ENCODE data around the gene ALDH1A2. TPM values are rescaled to one million over a fixed set of nuclear protein-coding genes. Genes with fewer than 3 reads are reported as not detected.
"Not testable (repeated sequence)": the region's sequence is repeated elsewhere in the genome, so short reads cannot be mapped to it uniquely, and the experiment has no call there.

Gene ALDH1A2
- total RNA-seq, 1 donor from 2014 or later = 3.3 TPM

DNA sequence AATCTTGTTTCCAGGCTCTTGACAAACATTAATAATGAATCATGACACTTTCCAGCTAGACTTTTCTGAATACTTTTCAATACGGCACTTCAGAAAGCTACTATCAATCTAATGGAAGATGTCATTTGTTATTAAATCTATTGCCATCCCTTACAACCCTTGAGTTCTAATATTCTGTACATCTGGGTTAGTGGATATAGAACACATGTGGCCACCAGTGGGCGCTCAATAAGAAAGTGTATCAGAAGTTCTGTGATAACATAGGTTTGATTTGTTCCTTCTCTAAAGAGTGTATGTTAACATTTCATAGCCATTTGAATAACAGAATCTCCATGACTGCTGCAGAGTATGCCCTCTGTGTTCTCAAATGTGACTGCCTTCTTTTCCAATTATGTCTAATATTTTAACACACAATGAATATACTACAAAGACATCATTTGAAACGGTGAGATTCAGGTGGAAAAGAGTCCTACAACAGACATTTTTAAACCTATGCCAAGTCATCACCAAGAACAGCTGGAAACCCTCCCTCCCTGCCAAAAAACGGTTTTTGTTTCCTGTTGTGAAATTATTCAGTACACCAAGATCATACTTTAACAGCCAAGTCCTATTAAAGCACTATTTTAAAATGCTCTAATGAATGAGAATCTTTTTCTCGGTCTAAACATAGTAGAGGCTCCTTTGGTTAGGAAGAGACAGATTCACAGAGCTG, 22.2 kb downstream of the ALDH1A2 start:
- no peak for FAIRE-seq
- no peak for DNase-seq (ENCODE audit: low spot score in 2 of 2)

DNA sequence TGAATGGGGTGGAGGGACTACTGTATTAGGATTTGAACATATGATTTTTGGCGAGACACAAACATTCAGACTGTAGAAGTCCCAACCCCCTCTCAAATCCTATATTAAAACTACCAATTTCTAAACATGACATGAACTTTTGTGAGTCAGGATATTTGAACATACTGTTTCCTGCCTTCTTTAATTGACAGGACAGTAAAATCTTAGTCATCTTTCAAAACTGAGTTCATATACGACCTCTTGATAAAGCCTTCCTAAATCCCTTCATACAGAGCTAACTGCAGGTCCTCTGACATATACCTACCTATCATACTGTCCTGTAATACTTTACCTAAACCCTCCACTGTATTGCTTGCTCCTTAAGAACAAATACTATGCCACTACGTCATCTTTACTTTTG, 23.5 kb downstream of the ALDH1A2 start:
- DNase-seq (ENCODE audit: low spot score in 2 of 2) (no peak), FAIRE-seq (no peak)

DNA sequence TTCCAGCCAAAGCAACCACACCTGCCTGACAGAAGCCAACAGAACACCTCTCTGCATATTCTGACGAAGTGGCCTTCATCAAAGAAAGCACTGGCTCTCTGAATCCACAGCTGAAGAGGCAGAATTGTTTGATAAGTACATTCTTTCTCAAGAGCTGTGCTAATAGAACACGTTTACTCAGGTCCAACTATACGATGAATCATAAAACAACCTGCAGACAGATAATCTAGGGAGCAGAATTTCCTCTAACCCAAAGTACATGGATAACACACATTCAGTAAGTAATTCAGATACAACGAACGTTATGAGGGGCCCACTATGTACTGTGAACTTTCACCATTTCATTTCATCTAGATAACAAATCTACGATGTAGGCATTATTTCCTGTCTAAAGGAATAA, 25.4 kb downstream of the ALDH1A2 start:
- FAIRE-seq = no peak

DNA sequence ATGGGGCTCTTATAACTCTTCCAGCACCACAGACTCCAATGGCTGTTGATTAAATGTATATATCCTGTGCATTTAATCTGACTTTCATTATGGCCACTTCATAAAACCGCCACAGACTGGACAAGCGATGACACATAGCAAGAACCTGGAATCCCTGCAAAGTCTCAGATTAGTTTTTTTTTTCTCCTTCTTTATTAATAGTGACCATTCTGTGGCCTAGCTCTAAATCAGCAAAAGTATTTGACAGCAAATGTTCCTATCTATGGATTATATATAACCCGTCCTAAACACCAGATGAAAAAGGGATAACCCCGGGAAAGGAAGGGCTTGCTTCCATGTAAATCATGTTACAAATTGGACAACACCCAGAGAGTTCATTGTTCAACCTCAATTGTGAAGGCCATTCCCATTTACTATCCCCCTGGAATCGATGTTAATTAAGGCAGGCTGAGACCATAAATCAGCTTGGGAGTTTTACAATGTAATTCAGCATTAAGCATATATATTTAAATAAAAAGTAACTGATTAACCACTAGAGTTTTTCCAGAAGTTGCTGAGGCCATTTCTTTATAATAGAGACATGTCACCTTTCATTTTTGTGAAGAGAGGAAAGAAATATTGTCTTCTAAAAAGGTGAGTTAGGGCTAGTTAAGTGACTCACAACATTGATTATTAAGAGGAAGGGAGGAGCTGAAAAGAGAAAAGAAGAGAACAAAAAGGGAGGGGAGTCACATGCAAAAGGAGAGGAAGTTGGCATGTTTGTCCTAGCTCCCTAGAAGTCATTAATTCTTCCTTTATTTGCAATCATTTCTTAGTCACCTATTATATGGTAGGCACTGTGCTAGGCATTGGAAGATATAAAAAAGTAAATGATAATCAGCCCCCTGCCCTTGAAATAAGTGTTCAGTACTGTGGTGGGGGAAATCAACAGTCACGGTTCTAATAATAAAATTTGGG, 26.2 kb downstream of the ALDH1A2 start:
- DNase-seq (ENCODE audit: low spot score in 2 of 2) = no peak
- FAIRE-seq = no peak

More for the DNA sequence above, 25.4 kb downstream of the ALDH1A2 start:
- no peak for DNase-seq (ENCODE audit: low spot score in 2 of 2)

DNA sequence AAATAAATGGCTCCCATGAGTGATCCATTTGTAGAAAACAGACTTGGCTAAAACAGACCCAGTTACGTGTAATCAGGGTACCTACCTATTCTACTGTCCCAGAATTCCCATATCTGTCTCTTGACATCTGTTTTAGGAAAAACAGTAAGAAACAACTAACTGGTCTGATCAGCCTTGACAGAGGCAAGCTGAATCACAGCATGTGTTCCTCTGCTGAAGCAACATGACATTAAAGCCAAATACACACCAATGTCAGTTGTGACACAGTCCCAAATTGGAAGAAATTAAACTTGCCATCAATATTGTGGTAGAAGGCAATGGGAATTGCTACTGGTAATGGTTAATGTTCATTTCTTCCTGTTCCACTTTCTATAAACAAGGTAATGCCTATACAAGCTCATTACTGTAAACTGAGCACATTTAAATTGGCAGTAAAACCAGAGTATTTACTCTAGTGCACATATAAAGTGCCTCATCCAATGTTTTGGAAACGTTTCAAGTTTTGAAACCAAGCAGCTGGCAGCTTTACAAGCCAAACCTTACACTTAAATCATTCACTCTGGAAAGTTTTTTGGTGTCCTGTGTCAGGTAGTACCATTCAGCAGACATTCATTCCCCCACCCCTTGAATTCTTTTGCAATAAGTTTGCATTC, 27.0 kb downstream of the ALDH1A2 start:
- FAIRE-seq (no peak), DNase-seq (ENCODE audit: low spot score in 2 of 2) (no peak)

DNA sequence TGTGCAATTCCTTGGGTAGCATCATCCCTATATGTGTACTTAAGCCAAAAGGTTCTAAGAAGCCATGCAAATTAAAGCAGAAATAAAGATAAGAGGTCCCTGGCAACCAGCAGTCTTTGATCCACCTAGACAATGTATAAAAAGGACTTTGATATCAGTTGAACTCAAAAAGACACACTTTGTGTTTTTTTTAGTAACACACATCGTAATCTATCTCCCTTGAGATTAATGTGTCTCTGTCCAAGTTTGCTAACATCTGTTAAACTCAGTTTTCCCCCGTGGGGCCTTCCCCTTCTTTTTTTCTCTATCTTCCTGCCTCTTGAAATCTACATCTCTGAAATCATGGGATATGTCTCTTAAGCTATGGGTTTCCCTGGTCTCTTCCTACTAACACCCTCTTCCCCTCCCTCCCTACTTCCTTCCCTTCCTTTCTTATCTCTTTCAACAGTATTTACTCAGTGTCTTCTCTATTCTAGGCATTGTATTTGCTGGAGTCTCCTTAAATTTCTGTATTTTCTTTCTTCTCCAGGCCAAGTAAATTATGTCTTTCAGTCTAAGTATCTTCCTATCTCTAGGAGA, 27.7 kb downstream of the ALDH1A2 start:
- DNase-seq (ENCODE audit: low spot score in 2 of 2) (no peak), FAIRE-seq (no peak)

DNA sequence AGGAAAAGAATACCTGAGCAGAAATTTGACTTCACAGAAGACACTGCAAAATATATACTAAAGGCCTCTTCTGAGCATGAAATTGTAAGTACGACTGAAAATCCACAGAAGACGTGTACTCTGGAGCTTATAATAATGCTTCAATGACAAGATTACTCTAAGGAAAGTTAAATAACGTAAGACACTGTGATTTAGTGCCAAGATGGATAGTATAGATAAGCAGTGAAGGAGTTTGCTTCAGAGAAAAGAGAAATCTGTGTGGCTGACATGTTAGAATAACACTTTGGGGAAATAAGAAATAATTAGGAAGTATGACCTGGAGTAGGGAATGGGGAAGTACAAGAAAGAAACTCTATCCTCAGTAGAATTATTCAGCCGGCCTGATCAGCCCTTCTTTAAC, 28.9 kb downstream of the ALDH1A2 start:
- no peak for DNase-seq (ENCODE audit: low spot score in 2 of 2)
- no peak for FAIRE-seq

DNA sequence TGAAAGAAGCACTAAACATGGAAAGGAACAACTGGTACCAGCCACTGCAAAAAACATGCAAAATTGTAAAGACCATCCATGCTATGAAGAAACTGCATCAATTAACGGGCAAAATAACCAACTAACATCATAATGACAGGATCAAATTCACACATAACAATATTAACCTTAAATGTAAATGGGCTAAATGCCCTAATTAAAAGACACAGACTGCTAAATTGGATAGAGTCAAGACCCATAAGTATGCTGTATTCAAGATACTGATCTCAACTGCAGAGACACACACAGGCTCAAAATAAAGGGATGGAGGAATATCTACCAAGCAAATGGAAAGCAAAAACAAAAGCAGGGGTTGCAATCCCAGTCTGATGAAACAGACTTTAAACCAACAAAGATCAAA, 37.1 kb downstream of the ALDH1A2 start:
- FAIRE-seq; DNase-seq (ENCODE audit: low spot score in 2 of 2): not testable (repeated sequence)

DNA sequence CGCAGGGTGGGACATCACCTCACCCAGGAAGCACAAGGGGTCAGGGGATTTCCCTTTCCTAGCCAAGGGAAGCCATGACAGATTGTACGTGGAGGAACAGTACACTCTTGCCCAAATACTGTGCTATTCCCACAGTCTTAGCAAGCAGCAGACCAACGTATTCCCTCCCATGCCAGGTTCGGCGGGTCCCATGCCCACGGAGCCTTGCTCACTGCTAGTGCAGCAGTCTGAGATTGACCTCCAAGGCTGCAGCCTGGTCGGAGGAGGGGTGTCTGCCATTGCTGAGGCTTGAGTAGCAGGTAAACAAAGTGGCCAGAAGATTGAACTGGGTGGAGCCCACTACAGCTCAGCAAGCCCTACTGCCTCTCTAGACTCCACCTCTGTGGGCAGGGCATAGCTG, 39.0 kb downstream of the ALDH1A2 start:
- DNase-seq (ENCODE audit: low spot score in 2 of 2) (no peak), FAIRE-seq (no peak)

DNA sequence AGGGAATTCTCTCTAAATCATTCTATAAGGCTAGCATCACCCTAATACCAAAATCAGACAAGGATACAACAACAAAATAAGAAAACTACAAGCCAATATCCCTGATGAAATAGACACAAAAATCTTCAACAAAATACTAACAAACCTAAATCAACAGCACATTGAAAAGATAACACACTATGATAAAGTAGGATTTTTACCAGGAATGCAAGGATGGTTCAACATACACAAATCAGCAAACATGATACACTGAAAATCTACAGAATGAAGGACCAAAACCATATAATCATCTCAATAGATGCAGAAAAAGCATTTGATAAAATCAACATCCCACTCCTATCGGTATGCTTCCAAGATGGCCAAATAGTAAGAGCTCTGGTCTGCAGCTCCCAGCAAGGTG, 39.5 kb downstream of the ALDH1A2 start:
- DNase-seq (ENCODE audit: low spot score in 2 of 2) (no peak), FAIRE-seq (no peak)

DNA sequence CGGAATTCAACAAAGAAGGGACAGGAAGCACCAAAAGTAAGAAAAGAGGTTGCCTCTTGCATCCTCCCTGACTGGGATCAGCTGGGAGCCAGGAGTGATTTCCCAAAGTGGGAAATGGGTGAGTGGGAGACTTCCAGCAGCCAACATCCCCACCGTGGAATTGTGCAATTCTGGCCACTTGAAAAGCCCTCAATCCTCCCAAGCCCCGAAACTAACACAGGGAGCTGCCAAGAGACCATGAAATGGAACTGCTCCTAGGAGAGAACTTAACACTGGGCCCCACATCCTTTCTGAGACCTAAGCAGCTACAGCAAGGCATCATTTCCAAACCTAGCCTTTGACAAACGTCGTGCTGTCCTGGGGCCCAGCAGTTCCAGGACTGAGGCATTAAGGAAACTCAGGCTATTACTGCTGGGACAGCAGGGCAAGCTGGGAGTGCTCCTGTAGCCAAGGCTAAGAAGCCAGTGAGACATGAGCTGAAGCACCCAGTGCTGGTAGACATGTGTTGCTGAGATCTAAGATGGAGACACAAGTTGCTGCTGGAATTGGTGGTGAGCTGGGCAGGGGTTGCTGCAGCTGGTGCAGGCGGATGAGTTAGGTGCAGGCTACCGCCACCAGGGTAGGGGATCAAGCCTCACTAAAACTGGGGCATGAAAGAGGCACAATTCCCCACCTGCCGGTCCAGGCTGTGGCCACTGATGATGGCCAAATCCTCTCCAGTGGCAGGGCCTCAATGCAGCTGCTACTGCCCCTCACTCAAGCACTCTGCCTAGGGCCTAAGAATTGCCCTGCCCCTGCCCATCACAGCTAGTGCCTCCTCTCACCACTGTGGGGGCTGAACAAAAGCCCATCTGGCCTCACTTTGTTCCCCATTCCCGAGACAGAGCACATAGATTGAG, 43.9 kb downstream of the ALDH1A2 start:
- FAIRE-seq (no peak), DNase-seq (ENCODE audit: low spot score in 2 of 2) (no peak)

DNA sequence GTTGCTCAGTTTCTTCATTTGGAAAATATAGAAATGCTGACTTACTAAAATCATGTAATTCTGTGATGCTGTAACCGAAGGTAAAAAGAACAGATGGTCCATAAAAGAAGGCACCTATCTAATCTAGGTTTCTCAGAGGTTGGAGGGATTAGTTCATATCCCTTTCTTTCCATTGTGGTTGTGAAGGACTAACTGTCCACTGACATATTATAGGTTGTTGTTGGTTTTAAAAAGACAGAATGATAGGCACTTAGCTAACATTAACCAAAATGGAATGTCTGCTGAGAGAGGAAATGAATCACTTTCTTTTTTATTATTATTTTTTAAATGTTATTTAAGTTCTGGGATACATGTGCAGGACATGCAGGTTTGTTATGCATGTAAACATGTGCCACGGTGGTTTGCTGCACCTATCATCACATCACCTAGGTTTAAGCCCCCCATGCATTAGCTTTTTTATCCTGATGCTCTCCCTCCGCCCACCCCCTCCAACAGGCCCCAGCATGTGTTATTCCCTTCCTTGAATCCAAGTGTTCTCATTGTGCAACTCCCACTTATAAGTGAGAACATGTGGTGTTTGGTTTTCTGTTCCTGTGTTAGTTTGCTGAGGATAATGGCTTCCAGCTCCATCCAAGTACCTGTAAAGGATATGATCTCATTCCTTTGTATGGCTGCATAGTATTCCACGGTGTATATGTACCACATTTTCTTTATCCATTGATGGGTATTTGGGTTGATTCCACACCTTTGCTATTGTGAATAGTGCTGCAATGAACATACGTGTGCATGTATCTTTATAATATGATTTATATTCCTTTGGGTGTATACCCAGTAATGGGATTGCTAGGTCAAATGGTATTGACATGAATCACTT, 45.8 kb downstream of the ALDH1A2 start:
- no peak for DNase-seq (ENCODE audit: low spot score in 2 of 2)
- FAIRE-seq = no peak

DNA sequence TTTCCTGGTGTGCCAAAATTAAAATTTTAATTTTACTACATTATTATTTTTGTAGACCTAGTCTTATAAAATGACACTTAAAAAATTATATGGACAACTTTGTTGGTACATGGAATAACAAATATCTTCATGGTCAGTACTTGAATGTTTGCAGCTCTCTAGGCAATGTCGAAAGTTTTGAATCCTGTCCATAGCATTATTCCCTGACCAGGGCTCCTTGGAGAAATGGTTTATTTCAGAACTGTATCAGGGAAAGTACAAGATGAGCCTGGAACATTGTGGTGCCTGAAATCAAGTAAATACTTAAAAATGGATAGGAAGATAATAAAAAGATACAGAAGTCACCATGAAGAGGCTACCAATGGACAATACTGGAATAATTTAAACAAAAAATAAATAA, 47.6 kb downstream of the ALDH1A2 start:
- DNase-seq (ENCODE audit: low spot score in 2 of 2) (no peak), FAIRE-seq (no peak)

DNA sequence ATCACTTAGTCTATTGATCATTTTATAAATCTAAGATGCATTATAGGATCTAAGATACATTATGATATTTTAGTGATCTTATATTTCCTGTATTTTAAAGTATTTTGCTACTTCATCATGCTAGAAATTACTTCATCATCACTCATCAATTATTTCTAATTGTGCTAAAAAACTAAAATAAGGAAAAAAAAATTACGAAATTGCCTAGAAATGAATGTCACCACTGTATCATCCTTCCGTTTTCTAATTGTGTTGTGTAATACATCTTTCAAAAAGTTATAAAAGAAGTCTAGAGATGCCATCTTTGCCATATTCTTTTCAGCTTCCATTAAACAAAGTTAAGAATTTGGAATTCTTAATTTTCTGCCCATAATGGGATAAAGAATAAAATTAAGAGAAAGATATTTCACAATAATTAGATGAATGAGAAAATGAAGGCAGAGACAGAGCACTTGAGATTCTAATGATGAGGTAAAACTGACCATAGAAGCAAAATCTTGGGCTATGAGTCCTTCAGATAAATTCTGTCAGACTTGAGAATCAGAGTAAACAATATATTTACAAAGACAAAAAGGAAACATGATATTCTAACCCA, 48.8 kb downstream of the ALDH1A2 start:
- FAIRE-seq (no peak), DNase-seq (ENCODE audit: low spot score in 2 of 2) (no peak)

DNA sequence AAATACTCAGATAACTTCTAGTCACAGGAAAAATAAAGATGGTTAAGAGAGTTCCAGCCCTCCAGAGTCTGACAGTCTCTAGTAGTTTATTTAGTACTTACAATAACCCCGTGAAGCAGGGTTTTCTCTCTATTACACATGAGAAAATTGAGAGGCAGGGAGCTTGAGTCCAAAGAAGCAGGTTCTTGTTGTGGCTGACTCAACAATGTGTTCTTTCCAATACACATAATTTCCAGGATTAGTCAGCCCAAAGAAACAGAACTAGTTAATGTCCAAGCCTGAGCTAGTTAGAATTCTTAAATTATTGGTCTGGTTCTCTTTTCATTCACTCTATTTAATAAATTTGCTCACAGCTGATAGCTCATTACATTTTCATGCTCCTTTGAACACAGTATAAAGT, 49.9 kb downstream of the ALDH1A2 start:
- DNase-seq (ENCODE audit: low spot score in 2 of 2) = no peak
- FAIRE-seq = no peak

DNA sequence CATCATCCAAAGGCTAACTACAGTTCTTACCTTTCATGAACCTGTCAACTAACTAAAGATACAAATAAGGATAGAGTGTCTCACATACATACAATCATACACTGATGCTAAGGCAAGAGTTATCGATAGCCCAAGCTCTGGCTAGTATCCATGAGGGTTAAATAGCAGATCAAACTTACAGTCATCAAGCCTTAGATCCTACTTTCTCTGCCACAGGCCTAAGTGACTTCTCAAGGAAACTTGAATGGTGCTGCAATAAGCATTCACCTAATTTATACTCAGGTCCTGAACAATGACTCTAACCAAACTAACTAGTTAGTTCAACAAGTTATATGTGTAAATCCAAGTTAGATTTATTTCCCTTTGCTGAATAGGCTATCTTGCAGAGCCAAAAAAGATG, 51.0 kb downstream of the ALDH1A2 start:
- DNase-seq (ENCODE audit: low spot score in 2 of 2) = no peak

DNA sequence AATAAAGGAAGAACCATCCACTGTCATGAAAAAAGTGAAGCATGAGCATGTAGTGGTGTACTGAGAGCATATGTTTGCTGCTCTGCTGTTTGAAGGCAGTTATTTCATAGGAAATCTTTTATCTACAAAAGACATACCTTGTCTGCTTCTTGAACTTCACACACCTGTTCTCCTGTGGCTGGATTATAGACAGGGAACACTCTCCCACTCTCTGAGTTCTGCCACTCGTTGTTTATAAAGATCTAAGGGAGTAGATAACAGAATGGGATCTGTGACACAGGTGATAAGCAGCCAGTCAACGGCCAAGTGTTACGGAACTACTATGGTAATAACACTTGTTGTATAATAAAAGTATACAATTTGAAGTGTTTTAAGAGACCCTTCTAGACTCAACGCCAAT, 51.5 kb downstream of the ALDH1A2 start:
- DNase-seq (ENCODE audit: low spot score in 2 of 2) (no peak), FAIRE-seq (no peak)

More for the DNA sequence above, 51.0 kb downstream of the ALDH1A2 start:
- FAIRE-seq = no peak

DNA sequence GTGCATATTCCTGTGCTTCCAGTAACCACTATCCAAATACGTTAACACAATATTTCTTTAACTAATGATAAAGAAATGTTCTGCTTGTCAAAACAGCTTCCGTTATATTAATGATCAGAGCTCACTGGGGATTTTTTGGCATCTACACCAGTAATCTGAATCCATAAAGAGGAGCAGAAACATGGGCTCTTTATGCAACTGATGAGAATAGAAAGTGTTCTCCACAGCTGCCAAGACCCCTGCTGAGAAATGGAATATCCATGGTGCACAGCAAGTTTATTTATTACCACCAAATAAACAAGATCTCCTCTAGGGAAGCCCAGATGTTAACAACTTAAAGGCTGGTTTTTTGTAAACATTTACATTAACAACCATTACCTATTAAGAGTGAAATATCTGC, 54.5 kb downstream of the ALDH1A2 start:
- FAIRE-seq = no peak
- DNase-seq (ENCODE audit: low spot score in 2 of 2) = no peak
